A549 (cell line): ENCODE data around the gene SMIM7.

Source experiments
- CTCF ChIP-seq: fragments of >200 bp; sonication (Bioruptor Twin); formaldehyde crosslinking; IDR thresholded peaks from 3 replicates; pipeline ENCODE4 v1.5.1; 2016
- POLR2A ChIP-seq: IDR thresholded peaks from 2 replicates; pipeline ENCODE4 v1.6.1; 2012; ENCODE audit warnings: mild to moderate bottlenecking, low read length
- RFX5 ChIP-seq: fragments of 450-650 bp; IDR thresholded peaks from 2 replicates; pipeline ENCODE4 v1.7.1; 2014; ENCODE audit warnings: antibody characterized with exemption, mild to moderate bottlenecking, moderate library complexity

GRCh38 chr19:16621165-16621800, 38.7 kb downstream of the SMIM7 start:
- TF ChIP-seq CTCF (no peak), RFX5 (no peak), POLR2A (no peak)
